ENCODE measurements around the gene NDUFS1. TPM values are rescaled to one million over a fixed set of nuclear protein-coding genes. Genes with fewer than 3 reads are reported as not detected.

NDUFS1 gene
- total and polyA plus RNA-seq, 2 of the 8 experiments (the other 6 are each of a cell fraction or from before 2014, with no cell fraction given) = 42.1 to 97.0 TPM

GRCh38 chr2:206154197-206154596, 5.0 kb downstream of the NDUFS1 start (continued):
- no peak for TF ChIP-seq CHD7 (IDR thresholded peaks at IDR 0.05; ENCODE audit: insufficient replicate concordance, low read length)
- no peak for TF ChIP-seq SIN3A (conservative IDR thresholded peaks at IDR 0.05 in 1 of 2, IDR thresholded peaks at IDR 0.05 in 1 of 2; ENCODE audit: low read depth in 1 of 2, low read length in 2 of 2)
- TF ChIP-seq POLR2AphosphoS5 (IDR thresholded peaks at IDR 0.05; ENCODE audit: low read depth, low read length) = no peak
- TF ChIP-seq CTCF (IDR thresholded peaks at IDR 0.05; ENCODE audit: control extremely low read depth in 1 of 3, insufficient read depth in 1 of 3, low read depth in 1 of 3, low read length in 3 of 3) = peak in 2 of 3 experiments; percentile 30 to 38; a peak in 3 of 4 replicates
- no peak for TF ChIP-seq CHD2 (IDR thresholded peaks at IDR 0.05; ENCODE audit: low read length)
- peak; percentile 37 to 60; a peak in 3 of 4 replicates for TF ChIP-seq RAD21 (IDR thresholded peaks at IDR 0.05 in 1 of 2, conservative IDR thresholded peaks at IDR 0.05 in 1 of 2; ENCODE audit: low read depth in 2 of 2, low read length in 2 of 2)
- no peak for TF ChIP-seq CEBPB (IDR thresholded peaks at IDR 0.05; ENCODE audit: low read depth, low read length)

Measured in H1 (cell line).